HepG2 (cell line): Measurements from ENCODE around the gene PCGF5. TPM values are rescaled to one million over a fixed set of nuclear protein-coding genes. Genes with fewer than 3 reads are reported as not detected.

Source experiments
- ATAC-seq: fragments of 200-7000 bp; cut with Tn5 transposase; 3 replicates; pipeline ENCODE4 v1.9.1; 2020; ENCODE audit warnings: mild to moderate bottlenecking, moderate library complexity
- BruUV-seq: library from RNA; stranded (reverse); fragments of 400-500 nt; replicated peaks from 2 replicates; lab custom pipeline; 2021; lab: Mats Ljungman, UMichigan
- CTCF ChIA-PET: fragments of 300-600 bp; formaldehyde crosslinking; extraction: SDS; loops from one replicate; lab custom pipeline; 2021; ENCODE audit warnings: low total read pairs, inconsistent platforms, low intra/inter-chr PET ratio; lab: Yijun Ruan, JAX
- POLR2A ChIA-PET: fragments of 350-600 bp; sonication (Branson Sonifier 250); formaldehyde crosslinking; loops from one replicate; lab custom pipeline; 2020; ENCODE audit warnings: antibody characterized with exemption, inconsistent platforms; lab: Yijun Ruan, JAX
- DNase-seq: peaks from one replicate; pipeline ENCODE4 v3.0.0-alpha.2; 2015; ENCODE audit warnings: low spot score
- FAIRE-seq: peaks from 3 replicates; lab custom pipeline; 2011; peaks lifted over from hg19 to GRCh38; lab: Jason Lieb, UNC
- H2AFZ ChIP-seq: one replicate; pipeline ENCODE4 v1.6.1; 2011; ENCODE audit warnings: low read length, inconsistent platforms
- H3K27ac ChIP-seq: fragments of 300-600 bp; 3 replicates; pipeline ENCODE4 v1.8.0; 2011; ENCODE audit warnings: mixed run types, mild to moderate bottlenecking, mixed read lengths, low read length, inconsistent platforms; ENCODE audit not compliant: insufficient read depth; ENCODE audit errors: extremely low read length
- H3K27me3 ChIP-seq, 2 experiments: fragments of 200-600 bp in 1 of 2; 2 replicates in 1 of 2; 3 replicates in 1 of 2; pipeline versions ENCODE4 v1.6.0 to v1.8.0; 2011; ENCODE audit warnings: low read length in 2 of 2, mild to moderate bottlenecking in 2 of 2, moderate library complexity in 2 of 2, inconsistent platforms in 1 of 2; ENCODE audit not compliant: insufficient read depth in 2 of 2, control insufficient read depth in 1 of 2
- H3K36me3 ChIP-seq, 2 experiments: fragments of 200-600 bp in 1 of 2; replicated peaks in 1 of 2; 2 replicates in 1 of 2; 3 replicates in 1 of 2; pipeline versions ENCODE4 v1.5.1 to v1.8.0; 2011; ENCODE audit warnings: low read length in 2 of 2, inconsistent platforms in 1 of 2; ENCODE audit not compliant: insufficient read depth in 2 of 2, control insufficient read depth in 1 of 2
- H3K4me1 ChIP-seq: 2 replicates; pipeline ENCODE4 v1.5.1; 2012; ENCODE audit warnings: low read length, inconsistent platforms; ENCODE audit not compliant: insufficient read depth
- H3K4me2 ChIP-seq: 2 replicates; pipeline ENCODE4 v1.6.0; 2011; ENCODE audit warnings: low read depth, low read length, inconsistent platforms
- H3K4me3 ChIP-seq, 3 experiments: fragments of 200-600 bp in 1 of 3; sonication (generic), shearing (Covaris generic) in 1 of 3; replicated peaks in 1 of 3; 2 replicates each; pipeline ENCODE4 v1.5.1; 2011 to 2016; ENCODE audit warnings: low read length in 3 of 3, inconsistent platforms in 2 of 3, low read depth in 2 of 3, mild to moderate bottlenecking in 2 of 3, control low read depth in 1 of 3, mixed read lengths in 1 of 3; ENCODE audit not compliant: insufficient read depth in 1 of 3
- H3K79me2 ChIP-seq: one replicate; pipeline ENCODE4 v1.6.1; 2011; ENCODE audit warnings: low read length, inconsistent platforms; ENCODE audit not compliant: insufficient read depth
- H3K9ac ChIP-seq: 2 replicates; pipeline ENCODE4 v1.6.0; 2011; ENCODE audit warnings: mild to moderate bottlenecking, low read depth, low read length, inconsistent platforms; ENCODE audit not compliant: insufficient read depth
- H3K9me3 ChIP-seq: 2 replicates; pipeline ENCODE4 v1.5.1; 2012; ENCODE audit warnings: mild to moderate bottlenecking, low read length
- H4K20me1 ChIP-seq: 2 replicates; pipeline ENCODE4 v1.6.0; 2011; ENCODE audit warnings: inconsistent platforms, mild to moderate bottlenecking, low read length, moderate library complexity; ENCODE audit not compliant: insufficient read depth
- AGO1 ChIP-seq: fragments of 200-400 bp; formaldehyde crosslinking; IDR thresholded peaks from 2 replicates; pipeline ENCODE4 v1.6.1; 2017; ENCODE audit warnings: mild to moderate bottlenecking, low read depth, low read length, moderate library complexity; ENCODE audit not compliant: poor library complexity, severe bottlenecking
- FOXA1 ChIP-seq, 2 experiments: fragments of 450-650 bp in 1 of 2; sonication (generic) in 1 of 2; formaldehyde crosslinking in 1 of 2; IDR thresholded peaks; 2 replicates each; pipeline versions ENCODE4 v1.4.0 to v1.6.1; 2016 to 2020; ENCODE audit warnings: missing genetic modification reagents in 1 of 2
- MIXL1 ChIP-seq: IDR thresholded peaks from 2 replicates; pipeline ENCODE4 v1.6.1; 2016
- NFYB ChIP-seq: sonication (generic); formaldehyde crosslinking; IDR thresholded peaks from 2 replicates; pipeline ENCODE4 v1.4.0; 2020; ENCODE audit warnings: missing genetic modification reagents
- SMC3 ChIP-seq: IDR thresholded peaks from 2 replicates; pipeline ENCODE4 v1.6.1; 2011; ENCODE audit warnings: low read length, improper control_type of control experiment
- SP5 ChIP-seq: IDR thresholded peaks from 2 replicates; pipeline ENCODE4 v1.6.1; 2016; ENCODE audit warnings: low read depth, borderline replicate concordance
- ZBTB7A ChIP-seq: sonication (generic); formaldehyde crosslinking; IDR thresholded peaks from 2 replicates; pipeline ENCODE4 v1.8.0; 2022; ENCODE audit warnings: mild to moderate bottlenecking, missing genetic modification reagents
- ZEB1 ChIP-seq: IDR thresholded peaks from 2 replicates; pipeline ENCODE4 v1.6.1; 2012; ENCODE audit warnings: mild to moderate bottlenecking, low read depth, inconsistent platforms; ENCODE audit not compliant: insufficient replicate concordance
- ZKSCAN1 ChIP-seq: fragments of 150-350 bp; IDR thresholded peaks from 2 replicates; pipeline ENCODE4 v1.6.1; 2014; ENCODE audit warnings: low read length
- ZNF33B ChIP-seq: sonication (generic); formaldehyde crosslinking; IDR thresholded peaks from 2 replicates; pipeline ENCODE4 v1.5.1; 2020; ENCODE audit warnings: mild to moderate bottlenecking, missing genetic modification reagents
- ZNF761 ChIP-seq: sonication (generic); formaldehyde crosslinking; conservative IDR thresholded peaks from 2 replicates; pipeline ENCODE4 v1.4.0; 2020; ENCODE audit warnings: mild to moderate bottlenecking, missing genetic modification reagents
- ZSCAN29 ChIP-seq: sonication (generic); formaldehyde crosslinking; conservative IDR thresholded peaks from 2 replicates; pipeline ENCODE4 v1.4.0; 2020; ENCODE audit warnings: mild to moderate bottlenecking, missing genetic modification reagents
- WGBS: methylation state at CpG from one replicate; pipeline ENCODE4 v1.1.6; 2017; ENCODE audit warnings: low lambda C conversion rate; 5-methylcytosine and 5-hydroxymethylcytosine counted together
- in situ Hi-C: cut with HindIII; loops from 2 replicates; pipeline ENCODE4 v1.10.0; 2017; ENCODE audit warnings: low pct_unique_long_range_greater_than_20kb; ENCODE audit not compliant: extremely low pct_ligation_motif_present
- intact Hi-C: fragments of 100-400 bp; cut with micrococcal nuclease; formaldehyde crosslinking; loops from one replicate; pipeline ENCODE4 v1.10.0; 2022; ENCODE audit not compliant: unreplicated experiment
- polyA plus RNA-seq, 8 experiments: library from polyadenylated mRNA; depleted of rRNA in 3 of 8; stranded (reverse) in 7 of 8; unstranded in 1 of 8; fragments of >200 nt; fragmentation: Illumina TruSeq in 4 of 8; extraction: Trizol in 4 of 8; gene quantifications; 2 replicates each; pipeline versions ENCODE4 v1.2.1 to v1.2.3, GENCODE V29; 2011 to 2016; ENCODE audit warnings: low read depth in 4 of 8, missing spikeins in 1 of 8, mixed read lengths in 1 of 8; ENCODE audit not compliant: insufficient read depth in 1 of 8
- total RNA-seq, 5 experiments: library from RNA; depleted of rRNA; stranded (reverse); fragments of >200 nt; fragmentation: Illumina TruSeq; extraction: Trizol; gene quantifications; 2 replicates each; pipeline ENCODE4 v1.2.3, GENCODE V29; 2016; ENCODE audit warnings: low read depth in 1 of 5

The PCGF5 gene
- total and polyA plus RNA-seq, 2 of the 13 experiments (the other 11 are each of a cell fraction or from before 2014, with no cell fraction given): 61.3 to 138 TPM

GRCh38 chr10:91287276-91287675, 66.8 kb downstream of the PCGF5 start:
- no peaks in the 10 kb centered on the region for H3K79me2 ChIP-seq
- H3K9me3 ChIP-seq: no peaks in the 10 kb centered on the region
- no peaks in the 10 kb centered on the region for H3K4me1 ChIP-seq
- ATAC-seq: no peak; the same call in 2 of the 3 replicates
- TF ChIP-seq FOXA1 (IDR thresholded peaks at IDR 0.05) (no peak), FOXA1 (CRISPR knock-in tag; IDR thresholded peaks at IDR 0.05) (no peak), ZSCAN29 (CRISPR knock-in tag) (no peak), MIXL1 (CRISPR knock-in tag) (no peak), SP5 (CRISPR knock-in tag) (no peak), ZBTB7A (CRISPR knock-in tag) (no peak), ZEB1 (no peak), ZNF33B (CRISPR knock-in tag) (no peak), AGO1 (no peak), ZNF761 (no peak), ZKSCAN1 (no peak), SMC3 (no peak), NFYB (CRISPR knock-in tag) (no peak)
- TF ChIP-seq, all 625 proteins: peak for 0
- Histone ChIP-seq H4K20me1 (no peaks in the 10 kb centered on the region), H2AFZ (no peak overlapping the region), H3K27me3 (0 out of 5 replicates have a peak, but pooled peaks cover 1 to 10% of the 10 kb centered on the region in 2 experiments), H3K27ac (no peak overlapping the region), H3K4me3 (no peak overlapping the region), H3K9ac (no peak overlapping the region), H3K4me2 (no peak overlapping the region), H3K36me3 (peaks cover 0 to 3% of the 10 kb centered on the region in 2 experiments; a peak in 1 of 5 replicates)
- CTCF ChIA-PET: no interaction called here
- intact Hi-C loops: no loop called here
- FAIRE-seq: no peak
- DNase-seq: no peak
- in situ Hi-C loops: no loop called here
- POLR2A ChIA-PET: no interaction called here
- WGBS: 92% methylated on average over 4 of the region's 4 CpGs
- no TSS peak for BruUV-seq
